OCI-LY3 (cell line): ENCODE data around the gene MN1.

Source experiments
- H2AFZ ChIP-seq: fragments of 200-600, 300-600 bp; shearing (Covaris generic); 2 replicates; pipeline ENCODE4 v1.6.0; 2014; ENCODE audit warnings: antibody characterized with exemption, low read depth, low read length
- H3K27ac ChIP-seq: fragments of 200-600, 300-600 bp; sonication (generic); 2 replicates; pipeline ENCODE4 v1.5.1; 2014; ENCODE audit warnings: mild to moderate bottlenecking, low read length, moderate library complexity, mixed read lengths
- H3K27me3 ChIP-seq: fragments of 200-600, 300-600 bp; sonication (generic); 2 replicates; pipeline ENCODE4 v1.6.1; 2014; ENCODE audit warnings: low read depth, low read length, mixed read lengths
- H3K36me3 ChIP-seq: fragments of 200-600, 300-600 bp; sonication (generic); replicated peaks from 2 replicates; pipeline ENCODE3; 2014; ENCODE audit warnings: low read depth, low read length, mixed read lengths
- H3K4me1 ChIP-seq: fragments of 300-600, 200-600 bp; sonication (generic); 2 replicates; pipeline ENCODE4 v1.6.1; 2014; ENCODE audit warnings: low read length, mixed read lengths
- H3K4me2 ChIP-seq: fragments of 200-600, 300-600 bp; sonication (generic); 2 replicates; pipeline ENCODE4 v1.6.1; 2014; ENCODE audit warnings: low read length, mixed read lengths
- H3K4me3 ChIP-seq: fragments of 300-600, 200-600 bp; sonication (generic); 2 replicates; pipeline ENCODE4 v1.5.1; 2014; ENCODE audit warnings: antibody characterized with exemption, mild to moderate bottlenecking, low read length, moderate library complexity
- H3K79me2 ChIP-seq: fragments of 300-600, 200-600 bp; shearing (Covaris generic); 2 replicates; pipeline ENCODE4 v1.6.1; 2014; ENCODE audit warnings: mild to moderate bottlenecking, low read length, mixed read lengths
- H3K9ac ChIP-seq: fragments of 300-600, 200-600 bp; shearing (Covaris generic); 2 replicates; pipeline ENCODE4 v1.6.0; 2014; ENCODE audit warnings: mild to moderate bottlenecking, low read length, moderate library complexity
- H3K9me3 ChIP-seq: fragments of 200-600, 300-600 bp; shearing (Covaris generic); 2 replicates; pipeline ENCODE4 v1.6.1; 2014; ENCODE audit warnings: low read length, mixed read lengths; ENCODE audit not compliant: insufficient read depth
- H4K20me1 ChIP-seq: fragments of 200-600, 300-600 bp; sonication (generic); 2 replicates; pipeline ENCODE4 v1.6.1; 2016; ENCODE audit warnings: low read length, mixed read lengths; ENCODE audit not compliant: insufficient read depth
- EZH2phosphoT487 ChIP-seq: fragments of 200-600 bp; shearing (Covaris generic); IDR thresholded peaks from 2 replicates; pipeline ENCODE4 v1.6.1; 2018; ENCODE audit warnings: antibody characterized with exemption, mixed run types, low read depth
- TF ChIP-seq, protein P1 (sequence below): fragments of 200-600, 300-600 bp; sonication (generic); IDR thresholded peaks from 2 replicates; pipeline ENCODE4 v1.5.1; 2014; ENCODE audit warnings: antibody characterized with exemption, low read length, low read depth

MN1 gene

GRCh38 chr22:27771637-27772036 lies 29.9 kb downstream of the MN1 start:
- Histone ChIP-seq H3K27ac (no peak overlapping the region), H3K9ac (no peak overlapping the region), H3K4me3 (no peak overlapping the region), H3K9me3 (no peaks in the 10 kb centered on the region), H3K4me2 (no peak overlapping the region), H3K4me1 (no peaks in the 10 kb centered on the region), H4K20me1 (no peaks in the 10 kb centered on the region), H3K79me2 (no peaks in the 10 kb centered on the region), H3K36me3 (no peaks in the 10 kb centered on the region), H2AFZ (no peak overlapping the region), H3K27me3 (peaks cover 28% of the 10 kb centered on the region)
- TF ChIP-seq, protein P1, sequence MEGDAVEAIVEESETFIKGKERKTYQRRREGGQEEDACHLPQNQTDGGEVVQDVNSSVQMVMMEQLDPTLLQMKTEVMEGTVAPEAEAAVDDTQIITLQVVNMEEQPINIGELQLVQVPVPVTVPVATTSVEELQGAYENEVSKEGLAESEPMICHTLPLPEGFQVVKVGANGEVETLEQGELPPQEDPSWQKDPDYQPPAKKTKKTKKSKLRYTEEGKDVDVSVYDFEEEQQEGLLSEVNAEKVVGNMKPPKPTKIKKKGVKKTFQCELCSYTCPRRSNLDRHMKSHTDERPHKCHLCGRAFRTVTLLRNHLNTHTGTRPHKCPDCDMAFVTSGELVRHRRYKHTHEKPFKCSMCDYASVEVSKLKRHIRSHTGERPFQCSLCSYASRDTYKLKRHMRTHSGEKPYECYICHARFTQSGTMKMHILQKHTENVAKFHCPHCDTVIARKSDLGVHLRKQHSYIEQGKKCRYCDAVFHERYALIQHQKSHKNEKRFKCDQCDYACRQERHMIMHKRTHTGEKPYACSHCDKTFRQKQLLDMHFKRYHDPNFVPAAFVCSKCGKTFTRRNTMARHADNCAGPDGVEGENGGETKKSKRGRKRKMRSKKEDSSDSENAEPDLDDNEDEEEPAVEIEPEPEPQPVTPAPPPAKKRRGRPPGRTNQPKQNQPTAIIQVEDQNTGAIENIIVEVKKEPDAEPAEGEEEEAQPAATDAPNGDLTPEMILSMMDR = no peak
- TF ChIP-seq EZH2phosphoT487 = no peak

GRCh38 chr22:27769012-27769411 lies 32.5 kb downstream of the MN1 start:
- Histone ChIP-seq H3K27ac (no peak overlapping the region), H4K20me1 (no peaks in the 10 kb centered on the region), H3K4me1 (no peaks in the 10 kb centered on the region), H3K79me2 (no peaks in the 10 kb centered on the region), H3K27me3 (peaks cover 22% of the 10 kb centered on the region), H3K36me3 (no peaks in the 10 kb centered on the region), H3K4me3 (no peak overlapping the region), H3K9me3 (no peaks in the 10 kb centered on the region), H3K4me2 (no peak overlapping the region), H3K9ac (no peak overlapping the region), H2AFZ (no peak overlapping the region)
- no peak for TF ChIP-seq EZH2phosphoT487
- TF ChIP-seq, protein P1 = no peak

DNA sequence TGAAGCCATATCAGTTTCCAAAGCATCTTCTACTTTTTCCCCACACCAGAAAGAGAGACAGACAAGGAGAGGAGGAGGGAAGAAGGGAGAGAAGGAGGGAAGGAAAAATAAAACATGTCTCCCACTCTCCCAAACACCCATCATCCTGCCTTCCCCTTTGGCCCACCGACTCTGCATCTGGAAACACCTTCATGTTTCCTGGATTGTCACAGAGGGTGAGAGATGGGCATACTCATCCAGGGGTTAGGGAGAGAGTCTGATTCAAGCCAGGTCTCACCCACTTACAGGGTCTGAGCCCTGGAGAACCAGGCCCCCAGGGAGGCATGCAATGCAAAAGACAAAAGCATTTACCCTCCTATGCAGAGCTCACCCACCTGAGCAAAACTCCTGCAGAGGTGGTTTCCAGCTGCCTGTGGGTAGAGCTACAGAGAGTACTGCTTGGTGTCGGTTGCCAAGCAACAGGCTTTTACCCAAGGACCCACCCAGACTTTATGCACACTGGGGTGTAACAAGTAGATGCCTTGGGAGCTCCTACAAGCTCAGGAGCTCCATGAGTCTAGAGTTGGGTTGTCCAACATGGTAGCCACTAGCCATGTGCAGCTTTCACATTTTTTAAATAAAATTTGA lies 33.4 kb downstream of the MN1 start:
- Histone ChIP-seq H2AFZ (no peak overlapping the region), H3K9ac (no peak overlapping the region), H3K9me3 (no peaks in the 10 kb centered on the region), H3K27me3 (peaks cover 26% of the 10 kb centered on the region), H3K4me3 (no peak overlapping the region), H3K27ac (no peak overlapping the region), H4K20me1 (no peaks in the 10 kb centered on the region), H3K79me2 (no peaks in the 10 kb centered on the region), H3K4me2 (no peak overlapping the region), H3K36me3 (no peaks in the 10 kb centered on the region), H3K4me1 (no peaks in the 10 kb centered on the region)
- no peak for TF ChIP-seq EZH2phosphoT487
- TF ChIP-seq, protein P1 = no peak

DNA sequence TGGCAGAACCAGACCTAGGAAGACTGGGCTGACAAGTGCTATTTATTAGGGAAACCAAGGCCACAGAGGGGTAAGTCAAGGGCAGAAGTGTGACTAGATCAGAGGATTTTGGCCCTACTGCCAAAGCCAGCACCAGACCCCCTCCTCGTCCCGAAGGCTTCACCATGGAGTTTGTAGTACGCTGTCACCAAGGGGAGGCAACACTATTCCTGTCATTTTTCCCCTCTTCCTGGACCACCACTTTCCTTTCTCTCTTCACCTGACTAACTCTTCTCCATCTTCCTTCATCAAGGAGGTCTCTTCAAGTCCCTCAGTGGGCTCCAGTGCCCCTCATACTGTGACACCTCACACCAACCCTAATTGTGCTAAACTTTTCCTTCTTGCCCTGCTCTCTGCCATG lies 34.9 kb downstream of the MN1 start:
- TF ChIP-seq, protein P1 = no peak
- no peak for TF ChIP-seq EZH2phosphoT487

More for the DNA sequence above, 34.9 kb downstream of the MN1 start:
- Histone ChIP-seq H3K4me3 (no peak overlapping the region), H3K79me2 (no peaks in the 10 kb centered on the region), H4K20me1 (no peaks in the 10 kb centered on the region), H3K27ac (no peak overlapping the region), H3K36me3 (no peaks in the 10 kb centered on the region), H3K27me3 (peaks cover 26% of the 10 kb centered on the region), H3K4me2 (no peak overlapping the region), H3K4me1 (no peaks in the 10 kb centered on the region), H3K9ac (no peak overlapping the region), H2AFZ (no peak overlapping the region), H3K9me3 (no peaks in the 10 kb centered on the region)
